GM21447 (cell line): ENCODE measurements around the gene R3HDM2.

Experiments
- ATAC-seq: cut with Tn5 transposase; IDR thresholded peaks from one replicate; pipeline ENCODE4 v1.9.1; 2021; ENCODE audit not compliant: unreplicated experiment

R3HDM2 gene

DNA sequence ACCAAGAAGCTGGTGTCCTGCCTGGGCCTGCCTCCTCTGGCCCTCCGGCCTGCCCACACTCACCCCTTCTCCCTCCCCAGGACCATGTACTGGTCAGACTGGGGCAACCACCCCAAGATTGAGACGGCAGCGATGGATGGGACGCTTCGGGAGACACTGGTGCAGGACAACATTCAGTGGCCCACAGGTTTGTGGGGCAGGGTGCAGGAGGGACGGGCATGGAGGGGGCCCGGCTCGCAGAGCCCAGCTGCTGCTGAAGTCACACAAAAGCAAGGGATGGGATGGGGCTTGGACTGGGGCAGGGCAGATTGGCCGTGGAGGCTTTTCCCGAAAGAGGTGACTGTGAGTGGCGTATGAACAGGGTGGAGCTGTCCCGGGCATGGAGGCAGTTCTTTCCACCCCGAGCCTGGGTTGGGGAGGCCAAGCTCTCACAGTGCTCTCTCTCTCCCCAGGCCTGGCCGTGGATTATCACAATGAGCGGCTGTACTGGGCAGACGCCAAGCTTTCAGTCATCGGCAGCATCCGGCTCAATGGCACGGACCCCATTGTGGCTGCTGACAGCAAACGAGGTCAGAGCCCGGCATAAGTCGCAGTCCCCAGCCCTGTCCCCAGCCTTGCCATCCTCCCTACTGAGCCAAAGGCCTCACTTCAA lies 222.1 kb downstream of the R3HDM2 start:
- no peak for ATAC-seq

DNA sequence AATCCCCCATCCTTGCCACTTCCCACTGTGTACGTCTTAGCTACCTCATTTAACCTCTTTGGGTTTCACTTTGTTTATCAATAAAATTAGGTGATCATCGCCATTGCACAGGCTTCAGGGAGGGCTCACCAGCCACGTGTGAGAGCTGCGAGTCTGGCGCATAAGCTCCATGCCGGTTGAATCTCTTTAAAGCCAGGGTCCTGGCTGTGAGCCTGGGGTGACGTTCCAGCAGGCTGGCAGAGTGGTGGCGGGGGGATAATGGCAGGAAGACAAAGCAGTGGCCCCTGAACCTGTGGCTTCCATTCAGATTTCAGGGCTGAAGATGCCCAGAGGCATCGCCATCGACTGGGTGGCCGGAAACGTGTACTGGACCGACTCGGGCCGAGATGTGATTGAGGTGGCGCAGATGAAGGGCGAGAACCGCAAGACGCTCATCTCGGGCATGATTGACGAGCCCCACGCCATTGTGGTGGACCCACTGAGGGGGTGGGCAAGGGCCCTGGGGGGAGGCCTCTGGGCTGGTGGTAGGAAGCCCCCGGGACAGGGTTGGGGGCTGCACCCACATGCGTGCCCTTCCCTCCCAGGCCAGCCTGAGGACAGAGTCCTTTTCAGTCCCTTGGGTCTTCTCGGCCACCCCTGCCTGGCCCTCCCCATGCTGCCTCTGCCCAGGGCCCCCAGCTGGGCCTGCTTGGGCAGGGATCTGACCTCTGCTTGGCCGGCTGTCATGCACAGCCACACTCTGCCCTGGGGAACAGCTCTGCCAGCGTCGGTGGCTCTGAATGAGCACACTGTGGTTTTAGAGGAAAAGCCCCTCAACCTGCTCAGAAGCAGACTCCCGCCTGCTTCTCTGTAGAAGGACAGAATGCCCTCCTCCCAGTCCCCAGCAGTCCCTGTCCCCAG lies 222.9 kb downstream of the R3HDM2 start:
- no peak for ATAC-seq

GRCh38 chr12:57205931-57206330 lies 224.9 kb downstream of the R3HDM2 start:
- ATAC-seq, result no peak

GRCh38 chr12:57205186-57205585 lies 225.7 kb downstream of the R3HDM2 start:
- no peak for ATAC-seq

DNA sequence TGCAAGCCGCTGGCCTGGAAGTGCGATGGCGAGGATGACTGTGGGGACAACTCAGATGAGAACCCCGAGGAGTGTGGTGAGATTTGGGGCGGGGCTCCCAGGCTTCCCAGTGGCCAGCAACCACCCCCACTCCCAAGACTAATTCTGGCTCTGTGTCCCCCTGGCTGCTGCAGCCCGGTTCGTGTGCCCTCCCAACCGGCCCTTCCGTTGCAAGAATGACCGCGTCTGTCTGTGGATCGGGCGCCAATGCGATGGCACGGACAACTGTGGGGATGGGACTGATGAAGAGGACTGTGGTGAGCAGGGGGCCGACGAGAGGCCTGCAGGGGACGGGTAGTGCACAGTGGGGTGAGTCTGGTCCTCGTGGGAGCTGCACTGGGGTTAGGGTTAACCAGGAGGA lies 226.4 kb downstream of the R3HDM2 start:
- no peak for ATAC-seq

GRCh38 chr12:57203791-57204190 lies 227.1 kb downstream of the R3HDM2 start:
- ATAC-seq, result no peak
